Measurements from ENCODE around the gene DUS1L. TPM values are rescaled to one million over a fixed set of nuclear protein-coding genes. Genes with fewer than 3 reads are reported as not detected.

The DUS1L gene
- total RNA-seq, 1 donor from 2014 or later, result 24.5 TPM

DNA sequence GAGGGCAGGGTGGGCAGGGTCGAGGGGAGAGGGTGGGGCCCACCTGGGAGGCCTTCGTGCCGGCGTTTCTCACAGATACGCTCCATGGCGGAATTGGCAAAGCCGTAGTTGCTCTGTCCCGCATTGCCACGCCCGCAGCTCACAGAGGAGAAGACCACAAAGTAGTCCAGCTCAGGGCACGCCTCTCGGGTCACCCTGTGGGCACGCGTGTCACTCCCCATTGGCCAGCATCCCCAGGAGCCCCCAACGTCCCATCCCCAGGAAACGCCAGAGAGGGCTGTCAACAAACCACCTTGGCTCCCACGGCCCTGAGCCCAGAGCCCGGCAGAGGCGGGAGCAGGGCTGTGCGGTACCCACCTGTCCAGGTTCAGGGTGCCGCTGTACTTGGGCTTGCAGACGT is 16.4 kb upstream of the DUS1L start:
- no peak overlapping the region for H3K27ac ChIP-seq (ENCODE audit: low read depth, low read length)
- H3K36me3 ChIP-seq (ENCODE audit: control insufficient read depth in 3 of 3, insufficient read depth in 3 of 3, low read length in 3 of 3), result peaks cover 54 to 62% (median 55%) of the 10 kb centered on the region in 3 donors
- no peak overlapping the region for H3K4me3 ChIP-seq (ENCODE audit: low read length in 3 of 3)
- H3K27me3 ChIP-seq (ENCODE audit: control insufficient read depth in 3 of 3, insufficient read depth in 3 of 3, low read length in 3 of 3), result no peaks in the 10 kb centered on the region
- no peaks in the 10 kb centered on the region for H3K9me3 ChIP-seq (ENCODE audit: control insufficient read depth in 3 of 3, low read length in 3 of 3)
- no peaks in the 10 kb centered on the region for H3K4me1 ChIP-seq (ENCODE audit: control insufficient read depth in 3 of 3, insufficient read depth in 3 of 3, low read length in 3 of 3)
- no peak overlapping the region for H3K9ac ChIP-seq (ENCODE audit: low read depth in 1 of 3, low read length in 3 of 3)

DNA sequence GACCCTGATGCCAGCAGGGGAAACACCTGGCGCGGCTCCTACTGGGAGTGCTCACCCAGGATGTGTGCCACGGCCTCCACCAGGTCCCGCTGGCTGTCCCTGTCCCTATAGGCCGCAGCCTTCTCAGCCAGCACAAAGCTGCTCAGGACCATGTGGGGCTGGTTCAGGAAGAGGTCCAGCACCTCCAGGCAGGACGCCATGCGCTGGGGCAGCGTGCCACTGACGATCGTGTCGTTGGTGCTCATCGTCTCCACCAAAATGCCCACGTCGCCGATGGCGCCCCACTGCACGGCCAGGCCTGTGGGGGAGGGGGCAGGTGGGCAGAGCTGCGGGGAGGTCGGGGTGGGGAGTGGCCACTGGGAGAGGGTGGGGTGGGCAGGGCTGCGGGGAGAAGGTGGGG is 15.9 kb upstream of the DUS1L start:
- H3K4me3 ChIP-seq (ENCODE audit: low read length in 3 of 3), result no peak overlapping the region
- H3K27ac ChIP-seq (ENCODE audit: low read depth, low read length), result no peak overlapping the region
- H3K9me3 ChIP-seq (ENCODE audit: control insufficient read depth in 3 of 3, low read length in 3 of 3), result no peaks in the 10 kb centered on the region
- H3K36me3 ChIP-seq (ENCODE audit: control insufficient read depth in 3 of 3, insufficient read depth in 3 of 3, low read length in 3 of 3), result peaks cover 52 to 59% (median 53%) of the 10 kb centered on the region in 3 donors
- H3K4me1 ChIP-seq (ENCODE audit: control insufficient read depth in 3 of 3, insufficient read depth in 3 of 3, low read length in 3 of 3), result no peaks in the 10 kb centered on the region
- no peak overlapping the region for H3K9ac ChIP-seq (ENCODE audit: low read depth in 1 of 3, low read length in 3 of 3)
- H3K27me3 ChIP-seq (ENCODE audit: control insufficient read depth in 3 of 3, insufficient read depth in 3 of 3, low read length in 3 of 3), result no peaks in the 10 kb centered on the region

DNA sequence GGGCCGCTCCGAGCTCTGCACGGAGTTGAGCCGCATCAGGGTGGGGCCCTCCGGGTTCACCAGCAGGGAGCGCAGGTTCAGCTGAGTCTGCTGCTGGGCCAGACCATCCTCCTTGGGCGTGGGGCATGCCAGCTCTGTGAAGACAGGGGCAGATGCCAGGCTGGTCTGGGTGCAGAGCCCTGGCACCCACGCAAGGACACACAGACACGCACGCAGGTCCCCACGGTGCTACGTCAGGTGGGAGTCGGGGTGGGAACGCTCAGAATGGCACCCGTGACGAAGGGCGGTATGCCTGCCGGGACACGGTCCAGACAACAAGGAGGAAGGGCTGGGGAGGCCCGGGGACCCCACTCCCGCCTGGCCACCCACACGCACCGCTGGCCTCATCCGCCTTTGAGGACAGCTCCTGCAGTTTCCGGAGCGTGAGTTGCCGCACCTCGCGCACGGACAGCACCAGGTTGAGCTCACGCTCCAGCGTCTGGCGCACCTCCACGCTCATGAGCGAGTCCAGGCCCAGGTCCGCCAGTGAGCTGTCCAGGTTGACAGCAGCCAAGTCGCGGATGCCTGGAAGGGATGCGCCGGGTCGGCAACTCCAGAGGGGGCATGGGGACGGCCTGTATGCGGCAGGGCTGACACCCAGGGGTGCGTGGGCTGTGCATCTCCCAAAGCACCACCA is 15.3 kb upstream of the DUS1L start:
- Histone ChIP-seq H3K4me1 (ENCODE audit: control insufficient read depth in 3 of 3, insufficient read depth in 3 of 3, low read length in 3 of 3) (no peaks in the 10 kb centered on the region), H3K27me3 (ENCODE audit: control insufficient read depth in 3 of 3, insufficient read depth in 3 of 3, low read length in 3 of 3) (no peaks in the 10 kb centered on the region), H3K36me3 (ENCODE audit: control insufficient read depth in 3 of 3, insufficient read depth in 3 of 3, low read length in 3 of 3) (peaks cover 47 to 53% (median 48%) of the 10 kb centered on the region in 3 donors), H3K9me3 (ENCODE audit: control insufficient read depth in 3 of 3, low read length in 3 of 3) (no peaks in the 10 kb centered on the region), H3K9ac (ENCODE audit: low read depth in 1 of 3, low read length in 3 of 3) (no peak overlapping the region), H3K4me3 (ENCODE audit: low read length in 3 of 3) (no peak overlapping the region), H3K27ac (ENCODE audit: low read depth, low read length) (no peak overlapping the region)

DNA sequence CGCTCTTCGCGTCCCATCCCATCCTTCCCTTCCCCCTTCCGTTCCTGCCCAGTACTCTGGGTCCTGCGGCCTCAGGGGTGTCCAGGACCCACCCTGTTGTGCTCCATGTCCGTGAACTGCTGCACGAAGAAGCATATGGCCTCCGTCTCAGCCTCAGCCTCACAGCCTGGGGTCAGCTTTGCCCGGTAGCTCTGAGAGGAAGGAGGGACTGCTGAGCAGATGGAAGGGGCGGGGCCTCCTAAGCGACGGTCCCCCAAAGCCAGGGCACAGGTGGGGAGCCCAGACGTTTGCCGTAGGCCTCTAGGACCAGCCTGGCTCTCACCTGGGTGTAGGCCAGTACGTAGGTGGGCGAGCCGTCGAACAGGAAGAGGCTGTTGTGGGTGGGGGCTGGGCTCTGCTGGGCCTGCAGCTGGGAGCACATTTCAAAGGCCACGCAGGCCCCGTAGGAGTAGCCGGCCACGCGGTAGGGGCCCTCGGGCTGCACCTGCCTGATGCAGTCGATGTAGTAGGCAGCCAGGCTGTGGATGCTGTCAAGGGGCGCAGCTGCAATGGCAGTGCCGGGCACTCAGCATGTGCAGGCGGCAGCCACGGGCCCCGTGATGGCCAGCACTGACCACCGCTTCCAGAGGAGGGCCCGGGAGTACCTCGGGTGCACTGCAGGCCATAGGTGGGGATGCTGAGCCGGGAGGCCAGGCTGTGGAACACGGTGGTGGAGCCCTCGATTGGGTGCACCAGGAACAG is 14.6 kb upstream of the DUS1L start:
- Histone ChIP-seq H3K9me3 (ENCODE audit: control insufficient read depth in 3 of 3, low read length in 3 of 3) (no peaks in the 10 kb centered on the region), H3K9ac (ENCODE audit: low read depth in 1 of 3, low read length in 3 of 3) (no peak overlapping the region), H3K36me3 (ENCODE audit: control insufficient read depth in 3 of 3, insufficient read depth in 3 of 3, low read length in 3 of 3) (peaks cover 43 to 49% (median 45%) of the 10 kb centered on the region in 3 donors), H3K4me1 (ENCODE audit: control insufficient read depth in 3 of 3, insufficient read depth in 3 of 3, low read length in 3 of 3) (no peaks in the 10 kb centered on the region), H3K27me3 (ENCODE audit: control insufficient read depth in 3 of 3, insufficient read depth in 3 of 3, low read length in 3 of 3) (no peaks in the 10 kb centered on the region), H3K27ac (ENCODE audit: low read depth, low read length) (no peak overlapping the region), H3K4me3 (ENCODE audit: low read length in 3 of 3) (no peak overlapping the region)

DNA sequence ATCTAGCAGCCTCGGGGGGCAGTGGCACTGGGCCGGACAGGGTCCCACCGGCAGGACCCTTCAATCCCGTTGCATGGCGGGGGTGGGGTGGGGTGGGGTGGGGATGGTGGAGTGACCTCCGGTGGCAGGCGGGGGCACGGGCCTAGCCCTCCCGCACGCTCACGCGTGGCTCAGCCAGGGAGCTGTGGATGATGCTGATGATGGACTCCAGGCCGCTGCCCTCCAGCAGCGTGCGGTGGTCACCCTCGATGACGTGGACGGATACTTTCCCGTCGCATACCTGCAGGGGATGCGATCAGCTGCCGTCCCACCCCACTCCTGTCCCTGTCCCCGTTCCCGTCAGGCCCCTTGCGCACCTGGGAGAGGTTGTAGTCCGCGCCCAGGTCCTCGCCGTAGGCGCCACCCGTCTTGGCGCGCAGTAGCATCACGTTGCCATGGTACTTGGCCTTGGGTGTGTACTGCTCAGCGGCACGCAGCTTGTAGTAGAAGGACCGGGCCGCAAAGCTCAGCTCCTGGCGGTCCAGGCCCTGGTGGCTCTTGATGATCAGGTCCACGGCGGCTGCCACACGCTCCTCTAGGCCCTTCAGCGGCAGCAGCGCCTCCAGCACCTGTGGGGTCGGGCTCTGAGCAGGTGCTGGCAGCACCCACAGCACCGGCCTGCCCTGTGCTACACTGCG is 13.5 kb upstream of the DUS1L start:
- no peaks in the 10 kb centered on the region for H3K9me3 ChIP-seq (ENCODE audit: control insufficient read depth in 3 of 3, low read length in 3 of 3)
- no peaks in the 10 kb centered on the region for H3K4me1 ChIP-seq (ENCODE audit: control insufficient read depth in 3 of 3, insufficient read depth in 3 of 3, low read length in 3 of 3)
- H3K27me3 ChIP-seq (ENCODE audit: control insufficient read depth in 3 of 3, insufficient read depth in 3 of 3, low read length in 3 of 3), result no peaks in the 10 kb centered on the region
- no peak overlapping the region for H3K27ac ChIP-seq (ENCODE audit: low read depth, low read length)
- no peak overlapping the region for H3K4me3 ChIP-seq (ENCODE audit: low read length in 3 of 3)
- peaks cover 39 to 41% (median 40%) of the 10 kb centered on the region in 3 donors for H3K36me3 ChIP-seq (ENCODE audit: control insufficient read depth in 3 of 3, insufficient read depth in 3 of 3, low read length in 3 of 3)
- H3K9ac ChIP-seq (ENCODE audit: low read depth in 1 of 3, low read length in 3 of 3), result no peak overlapping the region

DNA sequence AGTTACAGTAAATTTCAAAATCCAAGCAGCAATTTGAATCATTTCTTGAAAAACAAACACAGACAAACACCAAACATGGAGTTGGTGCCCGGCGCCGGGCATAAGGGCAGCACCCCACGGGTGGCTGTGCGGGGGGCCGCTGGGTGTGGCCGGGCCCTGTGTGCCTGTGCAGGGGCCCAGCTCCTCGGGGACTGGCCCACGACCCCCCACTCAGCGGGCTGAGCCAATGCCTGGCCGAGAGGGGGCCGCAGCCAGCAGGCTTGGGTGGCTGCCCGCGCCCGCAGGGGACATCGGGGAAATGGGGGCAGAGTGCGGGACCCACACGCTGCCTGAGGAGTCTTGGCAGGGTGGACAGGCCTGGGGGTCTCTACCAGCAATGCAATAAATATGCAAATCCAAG is 12.8 kb upstream of the DUS1L start:
- no peak overlapping the region for H3K4me3 ChIP-seq (ENCODE audit: low read length in 3 of 3)
- H3K36me3 ChIP-seq (ENCODE audit: control insufficient read depth in 3 of 3, insufficient read depth in 3 of 3, low read length in 3 of 3), result peaks cover 33 to 35% (median 33%) of the 10 kb centered on the region in 3 donors
- H3K4me1 ChIP-seq (ENCODE audit: control insufficient read depth in 3 of 3, insufficient read depth in 3 of 3, low read length in 3 of 3), result no peaks in the 10 kb centered on the region
- no peak overlapping the region for H3K9ac ChIP-seq (ENCODE audit: low read depth in 1 of 3, low read length in 3 of 3)
- H3K9me3 ChIP-seq (ENCODE audit: control insufficient read depth in 3 of 3, low read length in 3 of 3), result no peaks in the 10 kb centered on the region
- no peaks in the 10 kb centered on the region for H3K27me3 ChIP-seq (ENCODE audit: control insufficient read depth in 3 of 3, insufficient read depth in 3 of 3, low read length in 3 of 3)
- no peak overlapping the region for H3K27ac ChIP-seq (ENCODE audit: low read depth, low read length)

DNA sequence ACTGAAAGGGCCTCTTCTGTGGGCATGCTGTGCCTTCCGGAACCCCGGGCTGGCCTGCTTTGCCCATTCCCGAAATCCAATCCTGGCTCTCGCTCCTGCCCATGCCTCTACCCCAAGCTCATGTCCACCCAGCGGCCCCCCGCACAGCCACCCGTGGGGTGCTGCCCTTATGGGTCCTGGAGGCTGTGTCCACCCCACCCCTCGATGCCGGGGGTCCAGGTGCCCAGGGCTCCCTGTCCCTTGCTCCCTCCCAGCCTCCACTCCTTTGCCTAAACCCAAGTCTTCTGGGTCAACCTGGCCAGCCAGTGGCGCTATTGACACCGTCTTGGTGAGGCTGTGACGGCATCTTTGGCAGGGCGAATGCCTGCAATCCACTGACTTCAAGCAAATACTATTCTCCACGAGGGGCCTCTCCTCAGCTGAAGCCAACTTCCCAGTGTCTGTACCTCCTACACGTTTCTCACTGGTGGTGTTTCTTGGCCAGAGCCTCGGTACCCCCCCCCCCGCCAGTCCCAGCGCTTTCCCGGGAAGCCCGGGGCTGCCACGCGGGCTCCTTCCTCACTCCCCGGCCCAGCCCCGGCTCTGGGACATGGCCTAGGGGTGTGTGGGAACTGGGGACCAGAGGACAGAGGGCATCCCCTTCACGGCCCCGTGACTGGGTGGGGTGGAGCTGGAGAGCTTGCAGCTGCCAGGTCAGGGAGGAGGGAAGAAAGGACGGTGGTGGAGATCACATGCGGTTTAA is 12.2 kb upstream of the DUS1L start:
- Histone ChIP-seq H3K4me1 (ENCODE audit: control insufficient read depth in 3 of 3, insufficient read depth in 3 of 3, low read length in 3 of 3) (no peaks in the 10 kb centered on the region), H3K9me3 (ENCODE audit: control insufficient read depth in 3 of 3, low read length in 3 of 3) (no peaks in the 10 kb centered on the region), H3K36me3 (ENCODE audit: control insufficient read depth in 3 of 3, insufficient read depth in 3 of 3, low read length in 3 of 3) (peaks cover 26 to 28% (median 27%) of the 10 kb centered on the region in 3 donors), H3K9ac (ENCODE audit: low read depth in 1 of 3, low read length in 3 of 3) (no peak overlapping the region), H3K27me3 (ENCODE audit: control insufficient read depth in 3 of 3, insufficient read depth in 3 of 3, low read length in 3 of 3) (no peaks in the 10 kb centered on the region), H3K4me3 (ENCODE audit: low read length in 3 of 3) (no peak overlapping the region), H3K27ac (ENCODE audit: low read depth, low read length) (no peak overlapping the region)

DNA sequence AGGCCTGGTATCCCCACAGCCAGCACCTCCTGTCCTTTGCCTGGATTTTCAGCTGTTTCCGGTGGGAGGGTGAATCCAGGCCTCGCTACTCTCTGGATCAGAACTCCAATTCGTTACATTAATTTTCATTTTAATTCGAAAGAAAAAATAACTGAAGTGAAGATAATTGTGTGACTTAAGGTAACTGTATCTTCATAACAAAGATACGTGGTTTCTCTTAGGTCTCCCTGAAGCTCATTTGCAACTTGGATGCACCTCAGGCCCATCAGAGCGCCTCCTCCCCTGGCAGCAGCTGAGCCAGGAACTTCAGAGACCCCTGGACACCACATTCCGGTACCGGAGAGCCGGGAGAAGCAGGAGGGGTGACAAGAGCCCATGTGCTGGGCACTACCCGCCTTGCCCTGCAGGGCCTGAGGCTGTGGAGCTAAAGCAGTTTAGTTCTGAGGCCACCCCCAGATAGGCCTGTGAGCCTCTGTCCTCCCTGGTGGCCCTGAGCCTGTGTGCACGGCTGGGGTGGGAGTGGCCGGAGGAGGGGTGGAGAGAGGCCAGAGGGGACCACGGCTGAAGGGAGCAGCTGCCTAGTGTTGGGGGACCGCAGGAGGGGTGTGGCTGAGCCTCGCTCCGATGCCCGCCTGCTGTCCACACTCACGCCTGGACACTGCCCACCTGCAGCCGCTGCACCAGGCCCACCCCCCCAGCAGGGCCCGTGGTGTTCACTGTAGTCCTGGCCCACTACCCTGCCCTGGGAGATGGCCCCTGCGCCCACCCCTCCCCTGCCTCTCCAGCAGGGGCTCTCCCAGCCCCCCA is 11.4 kb upstream of the DUS1L start:
- Histone ChIP-seq H3K27ac (ENCODE audit: low read depth, low read length) (no peak overlapping the region), H3K9ac (ENCODE audit: low read depth in 1 of 3, low read length in 3 of 3) (no peak overlapping the region)

DNA sequence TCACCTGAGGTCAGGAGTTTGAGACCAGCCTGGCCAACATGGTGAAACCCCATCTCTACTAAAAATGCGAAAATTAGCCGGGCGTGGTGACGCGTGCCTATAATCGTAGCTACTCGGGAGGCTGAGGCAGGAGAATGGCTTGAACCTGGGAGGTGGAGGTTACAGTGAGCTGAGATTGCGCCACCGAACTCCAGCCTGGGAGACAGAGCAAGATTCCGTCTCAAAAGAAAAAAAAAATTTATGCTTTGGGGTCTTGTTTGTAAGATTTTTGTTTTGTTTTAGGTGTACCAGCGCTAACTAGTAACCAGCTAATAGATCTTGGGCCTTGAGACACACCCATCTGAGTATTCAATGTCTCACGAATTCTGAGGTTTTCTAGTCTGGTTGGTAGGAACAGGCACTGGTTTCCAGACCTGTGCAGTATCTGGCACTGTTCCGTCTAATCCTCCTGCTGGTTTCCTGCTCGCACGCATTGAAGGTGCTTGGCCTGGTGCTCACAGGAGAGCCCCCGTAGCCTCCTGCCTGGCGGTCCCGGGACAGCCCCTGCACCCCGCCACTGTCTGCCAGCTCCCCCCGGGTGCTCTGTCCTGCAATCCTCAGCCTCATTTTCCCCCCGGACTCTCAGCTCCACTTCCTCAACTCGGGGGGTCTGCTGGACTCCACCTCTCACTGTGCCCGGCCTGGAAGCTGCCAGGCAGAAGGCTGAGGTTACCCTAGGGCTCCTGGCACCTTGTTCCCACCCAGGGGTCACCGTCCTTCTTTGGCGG is 10.6 kb upstream of the DUS1L start:
- H3K27me3 ChIP-seq (ENCODE audit: control insufficient read depth in 3 of 3, insufficient read depth in 3 of 3, low read length in 3 of 3), result no peaks in the 10 kb centered on the region
- H3K27ac ChIP-seq (ENCODE audit: low read depth, low read length), result no peak overlapping the region
- H3K36me3 ChIP-seq (ENCODE audit: control insufficient read depth in 3 of 3, insufficient read depth in 3 of 3, low read length in 3 of 3), result peaks cover 17 to 22% (median 20%) of the 10 kb centered on the region in 3 donors
- no peak overlapping the region for H3K9ac ChIP-seq (ENCODE audit: low read depth in 1 of 3, low read length in 3 of 3)
- H3K4me3 ChIP-seq (ENCODE audit: low read length in 3 of 3), result no peak overlapping the region
- H3K9me3 ChIP-seq (ENCODE audit: control insufficient read depth in 3 of 3, low read length in 3 of 3), result no peaks in the 10 kb centered on the region
- no peaks in the 10 kb centered on the region for H3K4me1 ChIP-seq (ENCODE audit: control insufficient read depth in 3 of 3, insufficient read depth in 3 of 3, low read length in 3 of 3)

More for the DNA sequence above, 11.4 kb upstream of the DUS1L start:
- Histone ChIP-seq H3K27me3 (ENCODE audit: control insufficient read depth in 3 of 3, insufficient read depth in 3 of 3, low read length in 3 of 3) (no peaks in the 10 kb centered on the region), H3K36me3 (ENCODE audit: control insufficient read depth in 3 of 3, insufficient read depth in 3 of 3, low read length in 3 of 3) (peaks cover 21 to 26% (median 23%) of the 10 kb centered on the region in 3 donors), H3K4me1 (ENCODE audit: control insufficient read depth in 3 of 3, insufficient read depth in 3 of 3, low read length in 3 of 3) (no peaks in the 10 kb centered on the region), H3K9me3 (ENCODE audit: control insufficient read depth in 3 of 3, low read length in 3 of 3) (no peaks in the 10 kb centered on the region), H3K4me3 (ENCODE audit: low read length in 3 of 3) (no peak overlapping the region)
